HEK293 (cell line): ENCODE measurements around the gene PDE3B.
A peak's percentile ranks its signal among the peaks of the same experiment; 100 is the strongest.
"Not testable (repeated sequence)": the region's sequence is repeated elsewhere in the genome, so short reads cannot be mapped to it uniquely, and the experiment has no call there.

Experiments used
- CTCF ChIA-PET: fragments of 350-600 bp; formaldehyde crosslinking; extraction: SDS; loops from one replicate; lab custom pipeline; 2021; ENCODE audit warnings: antibody characterized with exemption; lab: Yijun Ruan, JAX
- POLR2A ChIA-PET: fragments of 300-600 bp; formaldehyde crosslinking; extraction: SDS; loops from one replicate; lab custom pipeline; 2020; ENCODE audit warnings: antibody characterized with exemption, inconsistent platforms; lab: Yijun Ruan, JAX
- H3K27ac ChIP-seq: fragments of 200-500 bp; sonication (Bioruptor generic); 2 replicates; pipeline ENCODE4 v1.5.1; 2014; ENCODE audit warnings: low read depth, low read length, control low read depth, inconsistent platforms; ENCODE audit errors: extremely low read depth
- H3K36me3 ChIP-seq, 2 experiments: fragments of 200-500 bp in 1 of 2; sonication (Bioruptor generic) in 1 of 2; 1 replicate in 1 of 2; 2 replicates in 1 of 2; pipeline ENCODE4 v1.5.1; 2014 to 2017; ENCODE audit warnings: inconsistent platforms in 2 of 2, low read length in 2 of 2; ENCODE audit not compliant: control insufficient read depth in 2 of 2, insufficient read depth in 1 of 2
- H3K4me1 ChIP-seq: fragments of 200-500 bp; sonication (Bioruptor generic); 2 replicates; pipeline ENCODE4 v1.5.1; 2014; ENCODE audit warnings: mild to moderate bottlenecking, low read length, inconsistent platforms; ENCODE audit not compliant: control insufficient read depth, insufficient read depth
- H3K4me3 ChIP-seq: 2 replicates; pipeline ENCODE4 v1.5.1; 2011; ENCODE audit warnings: low read depth, mild to moderate bottlenecking, control low read depth, low read length, moderate library complexity
- H3K9me3 ChIP-seq: fragments of 200-500 bp; sonication (Bioruptor generic); 2 replicates; pipeline ENCODE4 v1.5.1; 2014; ENCODE audit warnings: low read depth, low read length, inconsistent platforms; ENCODE audit not compliant: control insufficient read depth, insufficient read depth
- CTCF ChIP-seq: fragments of 450-650 bp; formaldehyde crosslinking; IDR thresholded peaks from 2 replicates; pipeline ENCODE4 v1.5.1; 2016; ENCODE audit warnings: missing biosample characterization, missing genetic modification characterization
- GLIS1 ChIP-seq: fragments of 450-650 bp; formaldehyde crosslinking; IDR thresholded peaks from 2 replicates; pipeline ENCODE4 v1.5.1; 2016; ENCODE audit warnings: missing biosample characterization, missing genetic modification characterization
- GLIS2 ChIP-seq: fragments of 450-650 bp; formaldehyde crosslinking; IDR thresholded peaks from 2 replicates; pipeline ENCODE4 v1.5.1; 2016; ENCODE audit warnings: missing biosample characterization, missing genetic modification characterization
- KLF16 ChIP-seq: fragments of 450-650 bp; formaldehyde crosslinking; IDR thresholded peaks from 2 replicates; pipeline ENCODE4 v1.5.1; 2017; ENCODE audit warnings: missing biosample characterization, missing genetic modification characterization
- KLF9 ChIP-seq: fragments of 450-650 bp; formaldehyde crosslinking; IDR thresholded peaks from 2 replicates; pipeline ENCODE4 v1.5.1; 2016; ENCODE audit warnings: missing biosample characterization, missing genetic modification characterization, low read depth
- PATZ1 ChIP-seq: fragments of 450-650 bp; formaldehyde crosslinking; IDR thresholded peaks from 2 replicates; pipeline ENCODE4 v1.5.1; 2016; ENCODE audit warnings: missing biosample characterization, missing genetic modification characterization
- SCRT2 ChIP-seq: fragments of 450-650 bp; formaldehyde crosslinking; IDR thresholded peaks from 2 replicates; pipeline ENCODE4 v1.5.1; 2016; ENCODE audit warnings: missing biosample characterization, missing genetic modification characterization
- SP2 ChIP-seq: fragments of 450-650 bp; formaldehyde crosslinking; IDR thresholded peaks from 2 replicates; pipeline ENCODE4 v1.5.1; 2016; ENCODE audit warnings: missing biosample characterization, missing genetic modification characterization
- SP3 ChIP-seq: fragments of 450-650 bp; formaldehyde crosslinking; IDR thresholded peaks from 2 replicates; pipeline ENCODE4 v1.5.1; 2016; ENCODE audit warnings: missing biosample characterization, missing genetic modification characterization
- ZBTB20 ChIP-seq: fragments of 450-650 bp; formaldehyde crosslinking; IDR thresholded peaks from 2 replicates; pipeline ENCODE4 v1.5.1; 2016; ENCODE audit warnings: missing biosample characterization, missing genetic modification characterization
- ZBTB48 ChIP-seq: fragments of 450-650 bp; formaldehyde crosslinking; IDR thresholded peaks from 2 replicates; pipeline ENCODE4 v1.5.1; 2016; ENCODE audit warnings: missing biosample characterization, missing genetic modification characterization
- ZFHX2 ChIP-seq: fragments of 450-650 bp; formaldehyde crosslinking; conservative IDR thresholded peaks from 2 replicates; pipeline ENCODE4 v1.5.1; 2016; ENCODE audit warnings: missing biosample characterization, missing genetic modification characterization
- ZFP37 ChIP-seq: fragments of 450-650 bp; formaldehyde crosslinking; IDR thresholded peaks from 2 replicates; pipeline ENCODE4 v1.5.1; 2016; ENCODE audit warnings: missing biosample characterization, missing genetic modification characterization
- ZIC2 ChIP-seq: fragments of 450-650 bp; formaldehyde crosslinking; IDR thresholded peaks from 2 replicates; pipeline ENCODE4 v1.5.1; 2016; ENCODE audit warnings: missing biosample characterization, missing genetic modification characterization
- ZNF335 ChIP-seq: fragments of 450-650 bp; formaldehyde crosslinking; conservative IDR thresholded peaks from 2 replicates; pipeline ENCODE4 v1.5.1; 2016; ENCODE audit warnings: missing biosample characterization, missing genetic modification characterization
- ZNF350 ChIP-seq: fragments of 450-650 bp; formaldehyde crosslinking; IDR thresholded peaks from 2 replicates; pipeline ENCODE4 v1.5.0; 2017; ENCODE audit warnings: missing biosample characterization, mild to moderate bottlenecking, missing genetic modification characterization
- ZNF660 ChIP-seq: fragments of 450-650 bp; IDR thresholded peaks from 2 replicates; pipeline ENCODE4 v1.5.1; 2018; ENCODE audit warnings: missing biosample characterization, mild to moderate bottlenecking, missing genetic modification characterization
- ZNF704 ChIP-seq: fragments of 450-650 bp; formaldehyde crosslinking; IDR thresholded peaks from 2 replicates; pipeline ENCODE4 v1.5.1; 2016; ENCODE audit warnings: missing biosample characterization, missing genetic modification characterization
- ZNF76 ChIP-seq: fragments of 450-650 bp; formaldehyde crosslinking; IDR thresholded peaks from 2 replicates; pipeline ENCODE4; 2016; ENCODE audit warnings: low read depth, missing biosample characterization, missing genetic modification characterization, borderline replicate concordance
- ZSCAN30 ChIP-seq: fragments of 450-650 bp; IDR thresholded peaks from 2 replicates; pipeline ENCODE4 v1.5.1; 2018; ENCODE audit warnings: missing biosample characterization, mild to moderate bottlenecking, missing genetic modification characterization, moderate library complexity
- ZXDB ChIP-seq: fragments of 450-650 bp; formaldehyde crosslinking; IDR thresholded peaks from 2 replicates; pipeline ENCODE4 v1.5.1; 2016; ENCODE audit warnings: missing biosample characterization, missing genetic modification characterization
- TF ChIP-seq, protein P1 (sequence below): fragments of 450-650 bp; formaldehyde crosslinking; IDR thresholded peaks from 2 replicates; pipeline ENCODE4 v1.5.1; 2016; ENCODE audit warnings: missing biosample characterization, missing genetic modification characterization
- TF ChIP-seq, protein P2 (sequence below): fragments of 450-650 bp; formaldehyde crosslinking; IDR thresholded peaks from 2 replicates; pipeline ENCODE4 v1.5.1; 2016; ENCODE audit warnings: missing biosample characterization, missing genetic modification characterization
- TF ChIP-seq, protein P3 (sequence below): fragments of 450-650 bp; formaldehyde crosslinking; IDR thresholded peaks from 2 replicates; pipeline ENCODE4 v1.5.1; 2016; ENCODE audit warnings: missing biosample characterization, missing genetic modification characterization

Gene PDE3B

GRCh38 chr11:14643697-14644225 lies at the start of gene PDE3B:
PDE3B (plus strand) TSS chr11:14643804; CDS start chr11:14644076, 272 bp downstream.
- Histone ChIP-seq H3K4me1 (no peaks in the 10 kb centered on the region), H3K9me3 (no peaks in the 10 kb centered on the region), H3K27ac (peak within 1 kb of the TSS; percentile 80)
- CTCF ChIA-PET = interaction anchor here (1.4 to 1.8 kb wide), 2 partner anchors 10 to 146 kb away, joined by 4 to 6 read pairs; no protein-coding TSS in a partner anchor
- peak; percentile 60 for TF ChIP-seq ZNF335 (tag by site-specific recombination)
- 0 out of 2 replicates have a peak, but pooled peaks have one; percentile 22 for TF ChIP-seq KLF9 (tag by site-specific recombination)
- TF ChIP-seq PATZ1 (tag by site-specific recombination) = peak; percentile 36; the same call in 1 of the 2 replicates
- peak; percentile 40; the same call in 1 of the 2 replicates for TF ChIP-seq CTCF (tag by site-specific recombination)
- peak; percentile 32; the same call in 1 of the 2 replicates for TF ChIP-seq SP2 (tag by site-specific recombination)
- TF ChIP-seq, protein P1, sequence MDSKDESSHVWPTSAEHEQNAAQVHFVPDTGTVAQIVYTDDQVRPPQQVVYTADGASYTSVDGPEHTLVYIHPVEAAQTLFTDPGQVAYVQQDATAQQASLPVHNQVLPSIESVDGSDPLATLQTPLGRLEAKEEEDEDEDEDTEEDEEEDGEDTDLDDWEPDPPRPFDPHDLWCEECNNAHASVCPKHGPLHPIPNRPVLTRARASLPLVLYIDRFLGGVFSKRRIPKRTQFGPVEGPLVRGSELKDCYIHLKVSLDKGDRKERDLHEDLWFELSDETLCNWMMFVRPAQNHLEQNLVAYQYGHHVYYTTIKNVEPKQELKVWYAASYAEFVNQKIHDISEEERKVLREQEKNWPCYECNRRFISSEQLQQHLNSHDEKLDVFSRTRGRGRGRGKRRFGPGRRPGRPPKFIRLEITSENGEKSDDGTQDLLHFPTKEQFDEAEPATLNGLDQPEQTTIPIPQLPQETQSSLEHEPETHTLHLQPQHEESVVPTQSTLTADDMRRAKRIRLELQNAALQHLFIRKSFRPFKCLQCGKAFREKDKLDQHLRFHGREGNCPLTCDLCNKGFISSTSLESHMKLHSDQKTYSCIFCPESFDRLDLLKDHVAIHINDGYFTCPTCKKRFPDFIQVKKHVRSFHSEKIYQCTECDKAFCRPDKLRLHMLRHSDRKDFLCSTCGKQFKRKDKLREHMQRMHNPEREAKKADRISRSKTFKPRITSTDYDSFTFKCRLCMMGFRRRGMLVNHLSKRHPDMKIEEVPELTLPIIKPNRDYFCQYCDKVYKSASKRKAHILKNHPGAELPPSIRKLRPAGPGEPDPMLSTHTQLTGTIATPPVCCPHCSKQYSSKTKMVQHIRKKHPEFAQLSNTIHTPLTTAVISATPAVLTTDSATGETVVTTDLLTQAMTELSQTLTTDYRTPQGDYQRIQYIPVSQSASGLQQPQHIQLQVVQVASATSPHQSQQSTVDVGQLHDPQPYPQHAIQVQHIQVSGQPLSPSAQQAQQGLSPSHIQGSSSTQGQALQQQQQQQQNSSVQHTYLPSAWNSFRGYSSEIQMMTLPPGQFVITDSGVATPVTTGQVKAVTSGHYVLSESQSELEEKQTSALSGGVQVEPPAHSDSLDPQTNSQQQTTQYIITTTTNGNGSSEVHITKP (tag by site-specific recombination) = peak; percentile 23; the same call in 1 of the 2 replicates
- TF ChIP-seq ZSCAN30 (tag by site-specific recombination) = no peak
- no peak for TF ChIP-seq ZNF76 (tag by site-specific recombination)
- TF ChIP-seq SCRT2 (tag by site-specific recombination) = peak; percentile 77
- TF ChIP-seq ZFP37 (tag by site-specific recombination) = 0 out of 2 replicates have a peak, but pooled peaks have one; percentile 28
- TF ChIP-seq ZBTB20 (tag by site-specific recombination) = peak; percentile 86
- no peak for TF ChIP-seq ZNF350 (tag by site-specific recombination)
- TF ChIP-seq, protein P2, sequence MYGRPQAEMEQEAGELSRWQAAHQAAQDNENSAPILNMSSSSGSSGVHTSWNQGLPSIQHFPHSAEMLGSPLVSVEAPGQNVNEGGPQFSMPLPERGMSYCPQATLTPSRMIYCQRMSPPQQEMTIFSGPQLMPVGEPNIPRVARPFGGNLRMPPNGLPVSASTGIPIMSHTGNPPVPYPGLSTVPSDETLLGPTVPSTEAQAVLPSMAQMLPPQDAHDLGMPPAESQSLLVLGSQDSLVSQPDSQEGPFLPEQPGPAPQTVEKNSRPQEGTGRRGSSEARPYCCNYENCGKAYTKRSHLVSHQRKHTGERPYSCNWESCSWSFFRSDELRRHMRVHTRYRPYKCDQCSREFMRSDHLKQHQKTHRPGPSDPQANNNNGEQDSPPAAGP (tag by site-specific recombination) = no peak
- TF ChIP-seq SP3 = peak; percentile 22; the same call in 1 of the 2 replicates
- TF ChIP-seq GLIS1 (tag by site-specific recombination) = no peak
- 0 out of 2 replicates have a peak, but pooled peaks have one; percentile 24 for TF ChIP-seq ZXDB (tag by site-specific recombination)
- TF ChIP-seq ZNF704 (tag by site-specific recombination) = no peak
- 0 out of 2 replicates have a peak, but pooled peaks have one; percentile 13 for TF ChIP-seq ZNF660 (tag by site-specific recombination)
- 0 out of 2 replicates have a peak, but pooled peaks have one; percentile 12 for TF ChIP-seq KLF16 (tag by site-specific recombination)
- peak; percentile 26; the same call in 1 of the 2 replicates for TF ChIP-seq ZBTB48 (tag by site-specific recombination)
- no peak for TF ChIP-seq ZIC2
- peak; percentile 31; the same call in 1 of the 2 replicates for TF ChIP-seq ZFHX2
- TF ChIP-seq GLIS2 (tag by site-specific recombination) = peak; percentile 66
- TF ChIP-seq, protein P3, sequence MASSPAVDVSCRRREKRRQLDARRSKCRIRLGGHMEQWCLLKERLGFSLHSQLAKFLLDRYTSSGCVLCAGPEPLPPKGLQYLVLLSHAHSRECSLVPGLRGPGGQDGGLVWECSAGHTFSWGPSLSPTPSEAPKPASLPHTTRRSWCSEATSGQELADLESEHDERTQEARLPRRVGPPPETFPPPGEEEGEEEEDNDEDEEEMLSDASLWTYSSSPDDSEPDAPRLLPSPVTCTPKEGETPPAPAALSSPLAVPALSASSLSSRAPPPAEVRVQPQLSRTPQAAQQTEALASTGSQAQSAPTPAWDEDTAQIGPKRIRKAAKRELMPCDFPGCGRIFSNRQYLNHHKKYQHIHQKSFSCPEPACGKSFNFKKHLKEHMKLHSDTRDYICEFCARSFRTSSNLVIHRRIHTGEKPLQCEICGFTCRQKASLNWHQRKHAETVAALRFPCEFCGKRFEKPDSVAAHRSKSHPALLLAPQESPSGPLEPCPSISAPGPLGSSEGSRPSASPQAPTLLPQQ (tag by site-specific recombination) = 0 out of 2 replicates have a peak, but pooled peaks have one; percentile 10
- TF ChIP-seq, all 188 proteins: peak for 17
- Histone ChIP-seq H3K4me3 (peak within 1 kb of the TSS; percentile 89), H3K36me3 (no peaks in the 10 kb centered on the region)
- POLR2A ChIA-PET = interaction anchor here (0.6 to 2.1 kb wide), 7 partner anchors 12 to 341 kb away, joined by 3 to 14 read pairs (median 5); partner anchors contain the start of genes CYP2R1 and PSMA1

DNA sequence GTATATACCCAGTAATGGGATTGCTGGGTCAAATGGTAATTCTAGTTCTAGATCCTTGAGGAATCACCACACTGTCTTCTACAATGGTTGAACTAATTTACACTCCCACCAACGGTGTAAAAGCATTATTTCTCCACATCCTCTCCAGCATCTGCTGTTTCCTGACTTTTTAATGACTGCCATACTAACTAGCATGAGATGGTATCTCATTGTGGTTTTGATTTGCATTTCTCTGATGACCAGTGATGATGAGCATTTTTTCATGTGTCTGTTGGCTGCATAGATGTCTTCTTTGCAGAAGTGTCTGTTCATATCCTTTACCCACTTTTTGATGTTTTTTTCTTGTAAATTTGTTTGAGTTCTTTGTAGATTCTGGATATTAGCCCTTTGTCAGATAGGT lies 48.3 kb upstream of the PDE3B start:
- H3K36me3 ChIP-seq, H3K27ac ChIP-seq, POLR2A ChIA-PET, H3K9me3 ChIP-seq, CTCF ChIA-PET, H3K4me1 ChIP-seq, H3K4me3 ChIP-seq: not testable (repeated sequence)
